ENCODE measurements around the gene ATG14. TPM values are rescaled to one million over a fixed set of nuclear protein-coding genes. Genes with fewer than 3 reads are reported as not detected.

The ATG14 gene
- total RNA-seq, 2 experiments from 2014 or later = 4.1 to 4.7 TPM

- H3K79me2 ChIP-seq (ENCODE audit: insufficient read depth, low read depth, low read length) = no peaks in the 10 kb centered on the region
These were observed 12.4 kb downstream of the ATG14 start for GRCh38 chr14:55399183-55399582.

GRCh38 chr14:55398679-55399078, 13.0 kb downstream of the ATG14 start:
- intact Hi-C loops (cut with micrococcal nuclease; ENCODE audit: unreplicated experiment) = no loop called here
- DNase-seq (ENCODE audit: low spot score) = no peak

More at GRCh38 chr14:55399183-55399582, 12.4 kb downstream of the ATG14 start:
- Histone ChIP-seq H3K27ac (ENCODE audit: low read depth, low read length, poor library complexity, severe bottlenecking) (no peak overlapping the region), H3K9me3 (ENCODE audit: low read length) (no peaks in the 10 kb centered on the region), H4K20me1 (ENCODE audit: insufficient read depth, low read length) (no peaks in the 10 kb centered on the region; the same call in 1 of the 2 replicates), H3K9me2 (ENCODE audit: insufficient read depth, low read length) (no peaks in the 10 kb centered on the region), H2AFZ (ENCODE audit: low read length) (no peak overlapping the region), H3K4me2 (ENCODE audit: low read length) (no peak overlapping the region), H3K4me1 (ENCODE audit: insufficient read depth, low read length, poor library complexity, severe bottlenecking) (no peaks in the 10 kb centered on the region), H3K4me3 (ENCODE audit: low read depth, low read length, poor library complexity, severe bottlenecking) (no peak overlapping the region), H3K36me3 (ENCODE audit: insufficient read depth, low read length) (no peaks in the 10 kb centered on the region)
- ChIA-PET POLR2A (no interaction called here), CTCF (ENCODE audit: unreplicated experiment) (no interaction called here)
- DNase-seq (ENCODE audit: low spot score) = no peak
- BruUV-seq (replicated peaks) = no TSS peak
- TF ChIP-seq EZH2phosphoT487 (IDR thresholded peaks at IDR 0.05; ENCODE audit: borderline replicate concordance, low read depth, low read length) (no peak), CTCF (conservative IDR thresholded peaks at IDR 0.05; ENCODE audit: low read length) (no peak)
- intact Hi-C loops (cut with micrococcal nuclease; ENCODE audit: unreplicated experiment) = no loop called here

More at GRCh38 chr14:55398679-55399078, 13.0 kb downstream of the ATG14 start:
- no TSS peak for BruUV-seq (replicated peaks)
- H4K20me1 ChIP-seq (ENCODE audit: insufficient read depth, low read length) = no peaks in the 10 kb centered on the region; the same call in 1 of the 2 replicates
- CTCF ChIA-PET (ENCODE audit: unreplicated experiment) = no interaction called here
- H3K4me3 ChIP-seq (ENCODE audit: low read depth, low read length, poor library complexity, severe bottlenecking) = no peak overlapping the region
- no peak overlapping the region for H3K4me2 ChIP-seq (ENCODE audit: low read length)
- no peak overlapping the region for H2AFZ ChIP-seq (ENCODE audit: low read length)
- H3K79me2 ChIP-seq (ENCODE audit: insufficient read depth, low read depth, low read length) = no peaks in the 10 kb centered on the region
- no peak for TF ChIP-seq CTCF (conservative IDR thresholded peaks at IDR 0.05; ENCODE audit: low read length)
- TF ChIP-seq EZH2phosphoT487 (IDR thresholded peaks at IDR 0.05; ENCODE audit: borderline replicate concordance, low read depth, low read length) = no peak
- POLR2A ChIA-PET = no interaction called here
- H3K9me2 ChIP-seq (ENCODE audit: insufficient read depth, low read length) = no peaks in the 10 kb centered on the region
- no peaks in the 10 kb centered on the region for H3K4me1 ChIP-seq (ENCODE audit: insufficient read depth, low read length, poor library complexity, severe bottlenecking)
- H3K36me3 ChIP-seq (ENCODE audit: insufficient read depth, low read length) = no peaks in the 10 kb centered on the region
- H3K9me3 ChIP-seq (ENCODE audit: low read length) = no peaks in the 10 kb centered on the region
- H3K27ac ChIP-seq (ENCODE audit: low read depth, low read length, poor library complexity, severe bottlenecking) = no peak overlapping the region

All from OCI-LY7 (cell line).